Fibroblast of peridontal ligament (primary cell): ENCODE data around the gene SPTBN1.

Experiments
- DNase-seq: peaks from one replicate; pipeline ENCODE4 v3.0.0-alpha.2; 2010; ENCODE audit errors: extremely low read depth

The SPTBN1 gene

DNA sequence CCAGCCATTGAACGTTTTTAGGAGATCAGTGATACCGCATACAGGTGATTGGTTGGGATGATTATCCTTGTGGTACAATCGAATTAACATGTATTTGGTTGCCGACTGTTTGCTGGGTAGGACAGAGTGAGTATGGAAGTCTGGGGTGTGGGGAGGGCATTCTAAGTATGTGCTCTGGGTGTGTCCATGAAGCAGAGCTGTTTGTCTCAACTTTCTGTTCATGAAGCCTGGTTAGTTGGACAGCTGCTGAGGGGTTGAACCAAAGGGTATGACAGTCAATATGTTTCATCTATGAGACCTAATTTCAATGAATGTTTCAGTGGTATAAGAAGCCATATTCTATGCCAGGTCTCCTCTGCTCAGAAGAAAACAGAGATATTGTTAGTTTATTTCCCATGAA lies 21.9 kb upstream of the SPTBN1 start:
- DNase-seq: no peak

DNA sequence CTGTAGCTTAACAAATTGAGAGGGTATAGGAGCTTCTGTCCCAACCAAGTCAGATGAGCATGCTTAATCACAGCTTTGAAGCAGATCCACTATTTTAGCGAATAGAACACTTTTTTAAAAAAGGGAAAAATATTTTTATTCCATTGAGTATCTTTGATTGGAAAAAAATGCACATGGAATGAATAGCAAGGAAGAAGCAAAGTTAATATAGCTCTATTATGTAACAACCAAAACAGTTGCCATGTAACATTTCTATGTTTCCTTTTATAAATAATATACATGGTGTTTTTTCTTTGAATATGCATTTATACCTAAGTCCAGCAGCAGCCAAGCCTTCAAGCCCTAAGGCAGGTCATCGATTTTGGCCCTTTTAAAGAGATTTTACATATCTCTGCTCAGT lies 21.4 kb upstream of the SPTBN1 start:
- DNase-seq: no peak

DNA sequence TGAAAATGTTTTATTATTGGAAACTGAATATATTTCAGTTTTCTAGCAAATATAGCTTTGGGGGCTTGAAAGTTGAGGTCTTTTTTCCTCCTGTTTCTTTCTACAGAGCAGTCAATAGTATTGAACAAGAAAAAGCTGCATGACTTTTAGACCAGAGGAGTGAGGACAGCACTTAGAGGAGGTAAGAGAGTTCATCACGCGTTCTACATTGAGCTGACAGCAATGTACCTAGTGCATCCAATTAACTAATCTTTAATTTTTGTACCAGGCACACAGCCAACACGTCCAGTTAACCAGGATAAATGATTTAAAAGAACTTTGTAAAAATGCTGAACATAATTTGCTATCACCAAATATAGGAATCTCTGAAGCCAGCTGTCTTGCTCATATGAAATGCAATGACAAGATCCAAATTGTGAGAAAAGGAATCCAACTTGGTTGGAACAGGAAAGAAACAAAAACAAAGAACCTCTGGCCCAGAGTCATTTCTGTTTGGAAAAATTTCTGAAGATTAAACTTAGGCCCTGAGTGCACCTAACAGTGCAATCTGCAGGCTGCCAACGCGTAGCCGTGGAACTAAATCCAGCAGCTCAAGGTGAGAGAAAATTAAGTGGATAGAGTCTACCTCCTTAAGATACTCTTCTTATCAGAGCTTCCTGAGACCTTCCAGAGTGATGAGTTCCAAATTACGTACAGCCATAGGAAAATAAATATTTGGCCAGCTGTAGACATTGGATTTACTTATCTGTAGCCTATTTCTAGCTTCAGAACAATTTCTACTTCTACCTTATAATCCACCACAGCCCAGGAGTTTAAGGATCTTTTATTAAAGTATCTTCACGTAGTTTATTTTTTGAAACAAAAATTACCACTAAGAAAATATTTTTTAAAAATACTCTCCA lies 20.6 kb upstream of the SPTBN1 start:
- no peak for DNase-seq

DNA sequence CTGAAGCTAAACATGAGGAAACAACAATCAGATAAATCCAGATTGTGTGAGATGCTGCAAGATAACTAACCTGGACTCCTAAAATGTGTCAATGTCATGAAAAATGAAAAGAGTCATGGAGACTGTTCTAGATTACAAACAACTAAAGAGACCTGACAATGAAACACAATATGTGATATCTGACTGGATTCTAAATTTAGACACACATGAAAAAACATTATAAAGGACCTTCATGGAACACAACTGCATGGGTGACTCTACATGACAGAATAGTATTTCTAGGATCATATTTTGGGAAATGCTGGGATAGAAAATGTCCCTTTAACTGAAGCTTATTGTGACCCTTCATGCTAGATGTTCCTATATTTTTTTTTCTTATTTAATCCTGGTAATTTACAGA lies 18.5 kb upstream of the SPTBN1 start:
- no peak for DNase-seq

DNA sequence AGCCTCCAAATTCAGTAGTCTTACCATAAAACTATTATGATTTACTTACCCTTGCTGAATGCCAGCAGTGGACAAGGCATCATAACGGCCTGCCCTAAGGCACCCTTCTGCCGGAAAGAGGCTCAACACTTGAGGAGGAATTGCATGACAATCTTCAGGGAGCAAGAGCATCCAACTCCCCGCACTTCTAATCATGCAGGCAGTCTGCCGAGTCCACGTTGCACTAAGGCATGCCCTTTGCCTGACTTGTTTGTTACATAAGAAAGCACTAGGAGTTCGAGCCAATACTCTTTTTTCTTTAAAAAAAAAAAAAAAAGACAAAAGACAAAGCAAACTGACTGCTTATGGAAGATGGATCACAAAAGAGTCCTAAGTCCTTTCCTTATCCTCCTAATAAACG lies 17.9 kb upstream of the SPTBN1 start:
- DNase-seq: peak; percentile 73

DNA sequence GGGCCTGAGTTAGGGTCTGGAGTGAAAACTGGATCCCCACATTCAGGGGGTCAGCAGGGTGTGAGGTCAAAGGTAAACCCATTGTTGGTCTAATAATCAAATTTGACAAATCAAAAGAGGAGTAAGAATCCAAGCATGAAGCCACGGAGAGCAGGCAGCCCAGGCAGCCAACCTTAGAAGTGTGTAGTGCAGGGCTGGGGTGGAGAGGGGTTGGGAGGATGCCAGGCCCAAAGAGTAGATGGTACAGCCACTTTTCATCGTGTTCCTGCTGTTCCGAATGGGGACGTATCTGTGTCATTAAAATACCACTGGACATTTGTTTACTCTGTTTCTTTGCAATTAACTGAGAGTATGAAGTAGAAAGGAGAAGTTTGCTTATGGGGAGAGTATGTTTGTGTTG lies 16.5 kb upstream of the SPTBN1 start:
- DNase-seq: no peak

DNA sequence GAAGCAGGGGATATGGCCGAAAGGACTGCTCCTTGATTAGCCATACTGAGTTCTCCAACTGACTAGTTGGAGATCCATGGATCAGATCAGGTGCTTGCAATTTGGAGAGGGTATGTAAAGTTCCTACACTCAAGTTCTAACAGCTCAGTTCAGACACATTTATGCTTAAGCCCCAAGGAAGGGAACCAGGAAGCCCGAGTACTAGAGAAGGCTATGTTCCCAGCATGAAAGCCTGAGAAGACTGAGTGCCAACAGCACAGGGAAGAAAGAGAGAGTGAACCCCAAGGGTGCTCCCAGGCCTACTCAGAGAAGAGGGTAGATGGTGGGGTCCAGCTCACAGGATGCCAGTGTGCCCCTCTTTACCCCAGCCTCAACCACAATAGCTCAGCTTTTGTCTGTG lies 16.1 kb upstream of the SPTBN1 start:
- DNase-seq: no peak

DNA sequence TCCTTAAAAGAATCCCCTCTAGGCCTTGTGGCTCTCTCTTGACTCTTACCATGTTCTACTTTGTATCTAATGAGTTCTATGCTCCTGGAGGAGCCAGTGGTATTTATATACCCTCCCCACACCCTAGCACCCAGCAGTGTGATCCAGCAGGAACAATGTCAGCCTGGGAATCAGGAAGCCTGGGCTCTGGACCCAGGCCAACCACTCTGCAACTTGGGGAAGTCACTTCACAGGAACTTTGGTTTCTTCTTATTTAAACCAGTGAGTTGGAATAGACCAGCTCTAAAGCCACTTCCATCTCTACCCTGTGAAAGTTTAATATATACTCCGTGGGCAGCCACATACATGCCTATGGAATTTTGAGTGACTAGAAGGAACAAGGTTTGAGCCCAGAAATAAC lies 11.6 kb upstream of the SPTBN1 start:
- no peak for DNase-seq

DNA sequence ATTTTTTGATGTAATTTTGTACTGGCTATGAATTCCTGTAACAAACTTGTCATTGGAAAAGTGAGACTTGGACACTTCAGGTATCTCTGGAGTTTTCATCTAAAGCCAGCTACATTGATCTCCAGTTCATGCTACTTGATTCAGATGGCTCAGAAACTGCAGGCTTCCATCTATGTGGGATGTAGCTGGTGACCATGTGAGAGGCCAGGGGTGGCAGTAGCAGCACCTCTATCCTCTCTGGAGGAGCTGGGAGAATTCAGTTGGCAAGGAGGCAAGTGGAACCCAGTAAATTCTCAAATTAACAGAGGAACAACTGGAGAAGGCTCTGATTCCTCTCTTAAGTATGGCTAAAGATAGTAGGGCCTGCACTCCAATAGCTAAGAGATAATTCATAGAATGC lies 10.0 kb upstream of the SPTBN1 start:
- DNase-seq: no peak

DNA sequence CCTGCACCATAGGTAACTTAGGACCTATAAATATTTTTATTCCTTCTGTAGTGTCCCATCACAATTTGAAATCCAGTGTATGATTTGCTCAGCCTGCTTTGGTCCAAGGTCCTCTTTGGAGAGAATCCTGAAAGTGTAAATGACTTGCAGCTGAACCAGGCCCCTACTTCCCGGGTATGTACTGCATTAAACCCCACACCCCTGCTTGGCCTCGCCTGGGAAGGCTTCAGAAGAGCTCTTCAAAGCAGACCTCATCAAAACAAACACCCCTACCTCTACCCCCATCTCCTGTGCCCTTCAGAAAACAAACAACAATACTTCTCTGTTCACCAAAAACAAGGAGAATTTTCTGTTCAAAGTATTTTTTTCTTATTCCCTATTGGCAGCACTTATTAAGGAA lies 9.5 kb upstream of the SPTBN1 start:
- no peak for DNase-seq

DNA sequence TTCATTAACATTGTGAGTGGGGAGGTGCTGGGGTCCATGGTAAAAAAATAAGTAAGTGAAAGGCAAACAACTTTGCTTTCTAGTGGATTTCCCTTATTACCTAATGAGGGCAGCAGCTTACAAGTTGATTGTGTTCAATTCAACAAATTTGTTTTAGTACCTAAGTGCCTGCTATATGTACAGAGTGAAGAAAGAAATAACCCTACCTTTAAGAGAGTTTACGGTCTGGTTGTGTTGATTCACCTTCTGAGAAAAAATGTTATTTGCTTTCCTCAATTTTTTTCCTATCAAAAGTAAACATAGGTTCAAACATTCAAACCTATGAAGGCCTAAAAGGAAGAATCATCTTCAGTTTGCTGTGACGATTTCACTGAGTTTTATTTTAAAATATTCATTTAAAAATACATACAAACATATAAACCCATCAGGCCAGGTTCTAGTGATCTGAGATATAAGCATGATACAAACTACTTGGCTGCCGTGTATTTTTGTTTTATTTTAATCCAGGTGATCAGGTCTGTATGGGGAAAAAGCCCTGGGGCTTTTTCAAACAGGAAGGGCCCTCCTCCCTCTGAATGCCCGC lies 1.5 kb upstream of the SPTBN1 start:
- no peak for DNase-seq

DNA sequence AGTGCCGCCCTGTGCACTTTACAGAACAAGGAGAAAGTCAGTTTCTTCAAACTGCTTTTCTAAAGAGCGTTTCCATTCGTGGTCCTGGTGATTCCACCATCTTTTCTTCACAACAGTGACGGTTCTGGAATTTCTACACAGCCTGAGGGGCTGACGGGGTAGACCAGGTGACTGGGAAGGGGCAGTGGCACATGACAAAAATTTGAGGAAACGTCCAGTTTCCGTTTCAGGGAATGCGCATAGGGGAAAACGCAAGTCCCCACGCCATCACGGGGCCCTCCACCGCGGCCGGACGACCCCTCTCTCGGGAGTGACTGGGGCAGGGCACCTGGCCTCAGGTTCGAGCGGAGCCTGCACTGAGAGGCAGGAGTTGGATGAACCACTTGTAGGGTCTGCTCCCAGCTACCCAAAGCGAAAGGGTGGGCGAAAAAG lies 980 bp upstream of the SPTBN1 start:
- DNase-seq: no peak

DNA sequence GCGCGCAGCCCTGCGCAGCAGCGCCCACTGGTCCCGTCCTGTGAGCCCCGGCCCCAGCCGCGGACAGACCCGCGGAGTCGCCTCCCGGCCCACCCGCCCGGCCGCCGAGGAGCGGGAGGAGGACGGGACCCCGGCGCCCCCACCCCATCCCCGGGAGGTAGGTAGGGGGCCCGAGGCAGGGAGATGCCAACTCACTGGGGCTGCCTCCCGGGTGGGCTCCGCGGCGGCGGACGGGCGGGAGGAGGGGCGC lies 160 bp downstream of the SPTBN1 start:
- no peak for DNase-seq

DNA sequence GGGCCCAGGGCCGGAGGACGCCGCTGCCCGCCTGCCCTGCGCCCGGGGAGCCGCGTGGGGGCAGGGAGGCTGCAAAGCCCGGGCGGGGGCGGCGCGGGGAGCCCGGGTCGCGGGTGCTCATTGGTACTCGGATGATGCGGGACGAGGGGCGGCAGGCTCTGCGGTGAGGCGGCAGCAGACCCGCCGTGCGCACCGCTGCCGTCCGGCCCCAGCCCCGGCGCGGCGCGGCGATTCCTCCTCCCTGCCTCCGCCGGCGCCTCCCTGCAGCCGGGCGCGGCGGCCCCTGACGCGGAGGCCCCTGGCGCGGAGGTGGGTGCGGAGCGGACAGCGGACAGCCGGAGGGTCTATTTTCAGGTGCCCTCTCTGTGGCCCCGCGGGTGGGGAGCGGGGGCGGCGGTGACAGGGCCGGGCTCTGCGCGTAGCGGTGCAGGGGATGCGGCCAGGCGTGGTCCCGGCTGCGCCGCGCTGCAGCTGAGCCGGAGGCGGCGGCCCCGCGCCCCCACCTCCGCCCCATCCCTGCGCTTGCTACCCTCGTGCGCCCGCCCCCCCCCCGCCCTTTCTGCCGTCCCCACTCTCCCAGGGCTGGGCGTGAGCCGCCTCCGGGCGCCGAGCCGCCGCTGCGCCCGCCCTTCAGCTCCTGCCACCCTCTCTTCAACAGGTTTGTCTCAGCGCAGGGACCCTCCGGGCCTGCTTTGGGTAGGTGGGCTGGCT lies 640 bp downstream of the SPTBN1 start:
- DNase-seq: no peak

DNA sequence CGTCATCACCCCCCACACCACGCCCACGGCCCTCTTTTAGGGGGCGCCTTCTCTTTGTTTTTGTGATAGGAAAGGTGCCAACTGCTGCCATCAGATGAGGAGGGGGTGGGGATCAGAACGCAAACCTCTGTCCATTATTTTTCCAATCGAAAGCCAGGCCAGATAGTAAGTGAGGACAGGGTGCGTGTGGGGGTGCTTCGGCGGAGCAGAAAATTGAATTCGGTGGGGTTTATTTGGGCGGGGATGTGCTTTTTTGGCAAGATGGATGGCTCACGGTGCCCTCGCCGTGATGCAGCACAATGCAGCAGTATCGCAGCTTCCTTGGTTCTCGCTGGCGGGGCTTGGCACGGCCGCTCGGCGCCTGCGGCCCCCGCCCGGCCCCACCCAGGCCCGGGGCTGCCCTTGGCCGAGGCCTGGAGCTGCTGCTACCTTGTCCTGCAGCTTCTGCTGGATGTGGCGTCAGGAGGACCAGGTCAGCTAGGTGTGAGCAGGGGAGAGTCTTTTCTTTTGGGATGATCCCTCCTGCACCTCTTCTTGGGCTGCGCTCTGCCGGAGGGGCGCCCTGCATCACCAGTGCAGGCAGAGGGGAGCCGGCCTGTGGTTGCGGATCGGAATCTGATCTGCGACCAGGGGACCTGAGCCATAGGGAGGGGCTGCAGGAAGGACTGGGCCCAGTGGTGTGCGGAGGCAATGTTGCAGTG lies 1.3 kb downstream of the SPTBN1 start:
- DNase-seq: no peak

DNA sequence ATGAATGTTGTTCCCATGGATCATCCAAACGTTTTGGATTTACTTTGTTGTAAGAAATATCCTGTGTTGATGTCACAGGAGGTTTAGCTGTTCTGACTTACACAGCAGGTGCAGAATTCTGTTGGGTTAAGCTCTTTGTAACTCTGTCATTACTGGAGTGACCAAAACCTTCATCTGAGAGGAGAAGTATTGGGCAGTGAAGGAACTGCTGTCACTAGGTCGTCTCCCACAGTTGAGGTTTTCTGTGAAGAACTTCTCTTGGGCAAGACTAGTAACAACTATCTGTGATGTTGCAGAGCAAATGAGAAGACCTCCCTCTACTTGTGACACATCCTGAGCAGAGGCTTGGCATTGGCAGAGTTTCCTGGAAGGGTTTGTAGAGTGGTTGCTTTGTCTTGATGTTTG lies 2.9 kb downstream of the SPTBN1 start:
- peak; percentile 67 for DNase-seq

DNA sequence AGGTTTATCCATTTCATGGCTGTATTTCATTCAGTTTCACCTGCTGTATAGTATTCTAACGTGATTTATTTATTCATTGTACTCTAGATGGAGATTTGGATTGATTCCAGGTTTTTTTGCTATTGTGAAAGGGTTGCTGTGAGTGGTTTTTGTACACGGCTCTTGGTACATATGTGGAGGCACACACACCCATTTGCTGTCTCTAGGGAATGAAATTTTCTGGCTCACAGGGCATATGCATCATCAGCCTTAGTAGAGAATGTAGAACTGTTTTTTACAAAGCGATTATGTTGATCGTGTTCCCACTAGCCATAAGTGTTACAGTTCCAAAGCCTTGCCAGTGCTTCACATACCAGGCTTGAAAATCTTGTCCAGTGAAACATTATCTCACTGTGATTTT lies 5.1 kb downstream of the SPTBN1 start:
- DNase-seq: peak; percentile 88

DNA sequence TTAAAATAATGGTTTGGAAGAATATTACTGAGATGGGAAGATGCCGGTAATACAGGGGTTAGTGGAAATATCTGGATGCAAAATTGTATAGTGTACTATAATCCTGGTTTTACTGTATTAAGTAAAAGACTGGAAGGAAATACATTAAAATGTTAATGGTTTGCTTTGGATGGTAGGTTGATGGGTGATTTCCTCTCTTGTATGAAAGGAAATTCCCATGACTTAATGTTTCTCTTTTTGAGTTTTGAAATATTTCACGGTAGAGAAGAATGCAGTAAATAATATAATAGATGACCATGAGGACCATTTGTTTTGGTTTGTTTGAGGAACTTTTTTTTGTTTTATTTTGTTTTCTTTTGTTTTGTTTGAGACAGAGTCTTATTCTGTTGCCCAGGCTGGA lies 8.2 kb downstream of the SPTBN1 start:
- no peak for DNase-seq

DNA sequence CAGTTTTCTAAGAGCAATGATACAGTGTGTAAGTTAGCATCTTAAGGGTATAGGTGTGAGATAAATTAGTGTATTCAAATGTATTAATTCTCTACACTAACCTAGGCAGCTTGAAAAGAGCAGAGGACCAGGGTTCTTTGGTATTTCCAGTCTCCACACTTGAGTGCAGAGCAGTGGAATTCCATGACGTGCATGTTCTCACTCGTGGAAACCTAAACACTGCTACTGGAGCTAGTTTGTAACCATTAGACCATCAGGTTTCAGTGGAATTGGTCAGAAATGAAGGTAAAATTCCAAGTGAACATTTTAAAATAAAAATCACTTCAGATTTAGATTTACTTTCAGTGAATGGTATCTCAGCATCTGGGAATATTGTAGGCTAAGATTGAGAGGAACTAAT lies 9.0 kb downstream of the SPTBN1 start:
- DNase-seq: no peak

DNA sequence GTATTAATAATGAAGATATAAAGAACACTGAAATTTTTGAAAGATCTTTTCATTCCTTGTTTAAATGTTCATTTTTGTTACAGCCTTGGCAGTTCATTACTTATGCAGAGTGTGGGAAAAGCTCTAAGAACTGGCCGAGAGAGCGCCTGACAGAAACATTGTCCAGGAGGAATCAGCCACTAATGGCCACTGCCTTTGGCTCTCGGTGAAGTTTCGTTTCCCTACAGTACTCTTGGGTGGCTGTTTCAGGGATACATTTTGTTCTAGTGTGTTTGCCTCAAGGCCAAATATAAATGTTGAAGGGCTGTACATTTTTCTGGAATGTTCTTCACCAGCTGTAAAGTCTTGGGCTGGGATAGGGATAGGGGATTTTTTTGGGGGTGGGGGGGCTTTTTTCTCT lies 10.7 kb downstream of the SPTBN1 start:
- DNase-seq: no peak

DNA sequence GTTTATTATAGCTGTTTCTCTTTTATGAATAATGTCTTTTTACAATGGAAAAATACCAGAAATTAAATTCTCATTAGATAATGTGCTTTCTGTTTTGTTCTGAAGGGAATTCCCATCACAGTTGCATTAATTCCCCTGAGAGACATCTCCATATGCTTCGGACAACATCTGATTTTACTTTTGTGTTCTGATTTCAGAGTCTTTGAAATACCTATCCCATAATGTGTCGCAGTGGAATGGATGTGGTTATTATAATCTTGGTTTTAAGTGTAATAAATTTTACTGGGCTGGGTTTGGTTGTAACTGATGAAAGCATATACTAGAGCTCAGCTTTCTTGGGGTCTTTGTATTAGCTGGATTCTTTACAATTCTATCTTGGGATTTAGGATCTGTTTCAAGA lies 12.5 kb downstream of the SPTBN1 start:
- peak; percentile 73 for DNase-seq

DNA sequence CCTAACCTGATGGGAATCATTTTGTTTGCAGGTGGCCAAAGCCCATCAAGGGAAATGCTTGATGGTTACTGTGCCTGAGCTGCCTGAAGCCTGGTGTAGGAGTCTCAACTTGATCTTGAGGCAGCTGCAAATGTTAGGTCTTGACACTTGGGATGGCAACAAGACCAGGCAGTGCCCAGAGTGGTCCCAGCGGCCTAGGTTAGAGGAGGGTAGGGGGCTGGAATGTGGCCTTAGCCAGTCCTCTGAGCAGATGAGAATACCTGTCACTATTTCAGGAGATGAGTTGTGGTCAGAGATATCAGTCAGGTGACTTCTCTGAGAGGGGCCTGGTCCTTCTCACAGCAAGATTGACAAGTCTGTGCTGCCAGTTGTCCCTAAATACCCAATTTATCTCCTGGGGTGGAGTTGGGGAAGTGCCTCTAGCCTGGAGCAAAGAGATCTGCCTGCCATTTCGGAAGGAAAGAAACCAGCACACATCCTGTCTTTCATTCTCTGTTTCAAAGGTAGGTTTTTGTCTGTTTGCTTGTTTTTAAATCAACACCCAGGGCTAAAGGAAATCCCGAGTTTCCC lies 13.4 kb downstream of the SPTBN1 start:
- DNase-seq: no peak
